HG02870 (cell line): ENCODE measurements around the gene PBX4.

Source experiments
- ATAC-seq: cut with Tn5 transposase; IDR thresholded peaks from one replicate; pipeline ENCODE4 v1.9.1; 2021; ENCODE audit warnings: mild to moderate bottlenecking, moderate library complexity; ENCODE audit not compliant: unreplicated experiment

PBX4 gene

GRCh38 chr19:19649580-19649995 is 31.1 kb upstream of the PBX4 start:
- ATAC-seq: no peak

GRCh38 chr19:19649155-19649554 is 30.7 kb upstream of the PBX4 start:
- no peak for ATAC-seq

GRCh38 chr19:19647037-19647835 is 28.7 kb upstream of the PBX4 start:
- ATAC-seq: no peak

- ATAC-seq: no peak
Measured at GRCh38 chr19:19645233-19645870, 26.9 kb upstream of the PBX4 start.

- no peak for ATAC-seq
Measured at GRCh38 chr19:19644054-19644388, 25.5 kb upstream of the PBX4 start.

GRCh38 chr19:19643158-19644053 is 24.9 kb upstream of the PBX4 start, which contains the start of gene GMIP:
GMIP (minus strand) TSS chr19:19643657; CDS start chr19:19643529, 128 bp downstream.
- peak; percentile 59 for ATAC-seq

- ATAC-seq: no peak
Measured at GRCh38 chr19:19642506-19643157, 24.1 kb upstream of the PBX4 start.

- no peak for ATAC-seq
Measured at GRCh38 chr19:19637523-19638251, 19.2 kb upstream of the PBX4 start.

- no peak for ATAC-seq
Measured at GRCh38 chr19:19637186-19637522, 18.7 kb upstream of the PBX4 start.

- no peak for ATAC-seq
Measured at GRCh38 chr19:19636573-19637185, 18.2 kb upstream of the PBX4 start.

- ATAC-seq: no peak
Measured at GRCh38 chr19:19635313-19635702, 16.8 kb upstream of the PBX4 start.

GRCh38 chr19:19634516-19635312 is 16.2 kb upstream of the PBX4 start:
- no peak for ATAC-seq

- no peak for ATAC-seq
Measured at GRCh38 chr19:19633711-19634515, 15.4 kb upstream of the PBX4 start.

- no peak for ATAC-seq
Measured at GRCh38 chr19:19632661-19633060, 14.2 kb upstream of the PBX4 start.

- no peak for ATAC-seq
Measured at GRCh38 chr19:19631346-19631745, 12.9 kb upstream of the PBX4 start.

- no peak for ATAC-seq
Measured at GRCh38 chr19:19630426-19630825, 11.9 kb upstream of the PBX4 start.

GRCh38 chr19:19630062-19630414 is 11.6 kb upstream of the PBX4 start:
- ATAC-seq: no peak

GRCh38 chr19:19628501-19629134 is 10.1 kb upstream of the PBX4 start:
- peak; percentile 8 for ATAC-seq
